ENCODE results near the gene APH1B. TPM values are rescaled to one million over a fixed set of nuclear protein-coding genes. Genes with fewer than 3 reads are reported as not detected.

APH1B gene
- total RNA-seq, 2 donors from 2014 or later, result 20.0 to 35.0 TPM

- Histone ChIP-seq H3K36me3 (no peaks in the 10 kb centered on the region), H3K4me3 (no peak overlapping the region), H3K4me1 (replicated peaks) (no peaks in the 10 kb centered on the region), H3K9me3 (no peaks in the 10 kb centered on the region), H3K27me3 (replicated peaks; ENCODE audit: insufficient read depth) (no peaks in the 10 kb centered on the region), H3K27ac (no peak overlapping the region)
- DNase-seq (ENCODE audit: low spot score), result no peak
- WGBS, result 32% methylated on average over 1 of the region's 1 CpG
- no peak for TF ChIP-seq POLR2A (IDR thresholded peaks at IDR 0.05)
- no peak for TF ChIP-seq CTCF (IDR thresholded peaks at IDR 0.05)
- no peak for TF ChIP-seq POLR2AphosphoS5 (IDR thresholded peaks at IDR 0.05)
- intact Hi-C loops (cut with DNase I), result no loop called here
Observed at GRCh38 chr15:63238796-63239195, 38.6 kb upstream of the APH1B start.

GRCh38 chr15:63240109-63240508 is 37.3 kb upstream of the APH1B start:
- H3K27me3 ChIP-seq (replicated peaks; ENCODE audit: insufficient read depth), result no peaks in the 10 kb centered on the region
- intact Hi-C loops (cut with DNase I), result no loop called here
- H3K27ac ChIP-seq, result no peak overlapping the region
- 74% methylated on average over 3 of the region's 3 CpGs for WGBS
- no peaks in the 10 kb centered on the region for H3K4me1 ChIP-seq (replicated peaks)
- DNase-seq (ENCODE audit: low spot score), result no peak
- no peaks in the 10 kb centered on the region for H3K36me3 ChIP-seq
- no peak for TF ChIP-seq POLR2A (IDR thresholded peaks at IDR 0.05)
- TF ChIP-seq POLR2AphosphoS5 (IDR thresholded peaks at IDR 0.05), result no peak
- TF ChIP-seq CTCF (IDR thresholded peaks at IDR 0.05), result no peak
- no peak overlapping the region for H3K4me3 ChIP-seq
- no peaks in the 10 kb centered on the region for H3K9me3 ChIP-seq

- Histone ChIP-seq H3K4me3 (no peak overlapping the region), H3K4me1 (replicated peaks) (no peaks in the 10 kb centered on the region), H3K27me3 (replicated peaks; ENCODE audit: insufficient read depth) (no peaks in the 10 kb centered on the region), H3K36me3 (no peaks in the 10 kb centered on the region), H3K27ac (no peak overlapping the region), H3K9me3 (no peaks in the 10 kb centered on the region)
- intact Hi-C loops (cut with DNase I), result no loop called here
- DNase-seq (ENCODE audit: low spot score), result no peak
- TF ChIP-seq POLR2AphosphoS5 (IDR thresholded peaks at IDR 0.05), result no peak
- no peak for TF ChIP-seq CTCF (IDR thresholded peaks at IDR 0.05)
- no peak for TF ChIP-seq POLR2A (IDR thresholded peaks at IDR 0.05)
- 74% methylated on average over 1 of the region's 1 CpG for WGBS
Observed at GRCh38 chr15:63241316-63241715, 36.1 kb upstream of the APH1B start.

GRCh38 chr15:63243101-63243500 is 34.3 kb upstream of the APH1B start:
- WGBS, result 82% methylated on average over 1 of the region's 1 CpG
- Histone ChIP-seq H3K4me3 (no peak overlapping the region), H3K27ac (no peak overlapping the region), H3K36me3 (no peaks in the 10 kb centered on the region), H3K4me1 (replicated peaks) (no peaks in the 10 kb centered on the region), H3K9me3 (no peaks in the 10 kb centered on the region), H3K27me3 (replicated peaks; ENCODE audit: insufficient read depth) (no peaks in the 10 kb centered on the region)
- TF ChIP-seq POLR2A (IDR thresholded peaks at IDR 0.05), result no peak
- no peak for TF ChIP-seq POLR2AphosphoS5 (IDR thresholded peaks at IDR 0.05)
- peak in 1 of 4 experiments; percentile 9 for TF ChIP-seq CTCF (IDR thresholded peaks at IDR 0.05)
- intact Hi-C loops (cut with DNase I), result no loop called here
- no peak for DNase-seq (ENCODE audit: low spot score)

- Histone ChIP-seq H3K4me1 (replicated peaks) (no peaks in the 10 kb centered on the region), H3K27ac (no peak overlapping the region), H3K27me3 (replicated peaks; ENCODE audit: insufficient read depth) (no peaks in the 10 kb centered on the region), H3K4me3 (no peak overlapping the region), H3K36me3 (no peaks in the 10 kb centered on the region), H3K9me3 (no peaks in the 10 kb centered on the region)
- intact Hi-C loops (cut with DNase I), result no loop called here
- TF ChIP-seq POLR2A (IDR thresholded peaks at IDR 0.05), result no peak
- TF ChIP-seq CTCF (IDR thresholded peaks at IDR 0.05), result no peak
- TF ChIP-seq POLR2AphosphoS5 (IDR thresholded peaks at IDR 0.05), result no peak
- DNase-seq (ENCODE audit: low spot score), result no peak
- WGBS, result 84% methylated on average over 1 of the region's 1 CpG
Observed at GRCh38 chr15:63243776-63244175, 33.6 kb upstream of the APH1B start.

All from prostate gland (tissue), 2 donors.